ENCODE data around the gene ACTN3.
"Not testable (repeated sequence)": the region's sequence is repeated elsewhere in the genome, so short reads cannot be mapped to it uniquely, and the experiment has no call there.

ACTN3 gene

GRCh38 chr11:66567787-66568123, 21.1 kb downstream of the ACTN3 start:
- DNase-seq: no peak

- peak; percentile 91 for DNase-seq
Measured at GRCh38 chr11:66568124-66568916, 21.6 kb downstream of the ACTN3 start, which contains the start of gene CTSF. CTSF (minus strand) TSS chr11:66568606; CDS start chr11:66568486, 120 bp downstream.

GRCh38 chr11:66569076-66569475, 22.4 kb downstream of the ACTN3 start:
- DNase-seq: no peak

GRCh38 chr11:66570079-66570849, 23.6 kb downstream of the ACTN3 start:
- DNase-seq: no peak

- no peak for DNase-seq
Measured at GRCh38 chr11:66570850-66571180, 24.1 kb downstream of the ACTN3 start.

GRCh38 chr11:66579017-66579606, 32.4 kb downstream of the ACTN3 start:
- DNase-seq: peak; percentile 89

- DNase-seq: no peak
Measured at GRCh38 chr11:66580803-66581202, 34.1 kb downstream of the ACTN3 start.

- no peak for DNase-seq
Measured at GRCh38 chr11:66581261-66581660, 34.6 kb downstream of the ACTN3 start.

- not testable (repeated sequence) for DNase-seq
Measured at GRCh38 chr11:66582565-66583147, 36.0 kb downstream of the ACTN3 start.

GRCh38 chr11:66585447-66585846, 38.7 kb downstream of the ACTN3 start:
- not testable (repeated sequence) for DNase-seq

- no peak for DNase-seq
Measured at GRCh38 chr11:66586136-66586535, 39.4 kb downstream of the ACTN3 start.

GRCh38 chr11:66589315-66589714, 42.6 kb downstream of the ACTN3 start:
- DNase-seq: not testable (repeated sequence)

GRCh38 chr11:66589996-66590675, 43.4 kb downstream of the ACTN3 start:
- DNase-seq: no peak

- no peak for DNase-seq
Measured at GRCh38 chr11:66591175-66591574, 44.5 kb downstream of the ACTN3 start.

- peak; percentile 98 for DNase-seq
Measured at GRCh38 chr11:66592457-66593302, 46.0 kb downstream of the ACTN3 start, which contains the start of the genes CCDC87 and CCS. CCDC87 (minus strand) TSS chr11:66593063; CDS start chr11:66593015, 48 bp downstream. CCS (plus strand) TSS chr11:66593185; CDS start chr11:66593262, 77 bp downstream.

GRCh38 chr11:66593303-66593635, 46.6 kb downstream of the ACTN3 start:
- DNase-seq: no peak

GRCh38 chr11:66593650-66594049, 46.9 kb downstream of the ACTN3 start:
- no peak for DNase-seq

- DNase-seq: no peak
Measured at GRCh38 chr11:66595245-66595904, 48.7 kb downstream of the ACTN3 start.

GRCh38 chr11:66598993-66599392, 52.3 kb downstream of the ACTN3 start:
- no peak for DNase-seq

- DNase-seq: no peak
Measured at GRCh38 chr11:66600219-66600618, 53.5 kb downstream of the ACTN3 start.

GRCh38 chr11:66600631-66601233, 54.0 kb downstream of the ACTN3 start:
- DNase-seq: no peak

Data from retina (tissue), 1 donor.